HepG2 (cell line): ENCODE data around the gene C1QL4.

ENCODE experiments used
- CTCF ChIP-seq: sonication (generic); formaldehyde crosslinking; IDR thresholded peaks from 2 replicates; pipeline ENCODE4 v1.5.0; 2020; ENCODE audit warnings: mild to moderate bottlenecking, missing genetic modification reagents, moderate library complexity
- DR1 ChIP-seq: sonication (generic); formaldehyde crosslinking; IDR thresholded peaks from 2 replicates; pipeline ENCODE4 v1.8.0; 2021; ENCODE audit warnings: mild to moderate bottlenecking, missing genetic modification reagents, inconsistent platforms
- EP300 ChIP-seq, 3 experiments: sonication (generic) in 1 of 3; formaldehyde crosslinking in 1 of 3; IDR thresholded peaks; 2 replicates each; pipeline versions ENCODE4 v1.5.1 to v1.6.1; 2011 to 2020; ENCODE audit warnings: low read depth in 2 of 3, low read length in 2 of 3, borderline replicate concordance in 1 of 3, improper control_type of control experiment in 1 of 3, mild to moderate bottlenecking in 1 of 3, missing genetic modification reagents in 1 of 3, moderate library complexity in 1 of 3
- FOXA3 ChIP-seq: IDR thresholded peaks from 2 replicates; pipeline ENCODE4 v1.6.1; 2016; ENCODE audit warnings: missing genetic modification reagents, missing compliant biosample characterization
- HCFC1 ChIP-seq: fragments of 150-350 bp; IDR thresholded peaks from 2 replicates; pipeline ENCODE4 v1.6.1; 2014; ENCODE audit warnings: low read depth, low read length
- HIVEP1 ChIP-seq: sonication (generic); formaldehyde crosslinking; IDR thresholded peaks from 2 replicates; pipeline ENCODE4 v1.4.0; 2020; ENCODE audit warnings: mild to moderate bottlenecking, missing genetic modification reagents
- MED13 ChIP-seq: sonication (generic); formaldehyde crosslinking; IDR thresholded peaks from 2 replicates; pipeline ENCODE4 v1.5.0; 2020; ENCODE audit warnings: missing genetic modification reagents
- RORA ChIP-seq: sonication (generic); formaldehyde crosslinking; IDR thresholded peaks from 2 replicates; pipeline ENCODE4 v1.5.0; 2020; ENCODE audit warnings: mild to moderate bottlenecking, missing genetic modification reagents, moderate library complexity
- RXRB ChIP-seq: IDR thresholded peaks from 2 replicates; pipeline ENCODE4 v1.6.1; 2016; ENCODE audit warnings: borderline replicate concordance, missing genetic modification reagents, missing compliant biosample characterization
- ZNF263 ChIP-seq: sonication (generic); formaldehyde crosslinking; IDR thresholded peaks from 2 replicates; pipeline ENCODE4 v1.4.0; 2020; ENCODE audit warnings: missing genetic modification reagents
- ZNF335 ChIP-seq: sonication (generic); formaldehyde crosslinking; IDR thresholded peaks from 2 replicates; pipeline ENCODE4 v1.4.0; 2020; ENCODE audit warnings: missing genetic modification reagents

- TF ChIP-seq CTCF (CRISPR knock-in tag) (no peak), DR1 (CRISPR knock-in tag) (no peak), MED13 (no peak), RXRB (no peak), ZNF263 (CRISPR knock-in tag) (no peak), FOXA3 (CRISPR knock-in tag) (no peak), HCFC1 (no peak), ZNF335 (CRISPR knock-in tag) (no peak), EP300 (IDR thresholded peaks at IDR 0.05; ENCODE audit: low read depth in 2 of 2, low read length in 2 of 2) (no peak), EP300 (CRISPR knock-in tag; IDR thresholded peaks at IDR 0.05; ENCODE audit: borderline replicate concordance) (no peak), HIVEP1 (no peak), RORA (CRISPR knock-in tag) (no peak)
These were observed 8.2 kb downstream of the C1QL4 start for GRCh38 chr12:49328816-49329215.
